MM.1S (cell line): ENCODE results near the gene KRTAP1-4.

ENCODE experiments used
- DNase-seq: peaks from one replicate; pipeline ENCODE4 v3.0.0-alpha.2; 2015
- H2AFZ ChIP-seq: fragments of 300-600 bp; sonication (generic); 2 replicates; pipeline ENCODE4 v1.6.0; 2016; ENCODE audit warnings: antibody characterized with exemption, low read length
- H3F3A ChIP-seq: fragments of 300-600 bp; sonication (generic); 2 replicates; pipeline ENCODE4 v1.6.1; 2016; ENCODE audit warnings: mild to moderate bottlenecking, antibody characterized with exemption, low read length, moderate library complexity, mixed read lengths; ENCODE audit not compliant: insufficient read depth
- H3K27ac ChIP-seq: fragments of 300-600 bp; sonication (generic); 2 replicates; pipeline ENCODE4 v1.5.1; 2016; ENCODE audit warnings: mild to moderate bottlenecking, low read length
- H3K27me3 ChIP-seq: fragments of 300-600 bp; sonication (generic); replicated peaks from 2 replicates; pipeline ENCODE4 v1.6.0; 2016; ENCODE audit warnings: low read length; ENCODE audit not compliant: insufficient read depth
- H3K36me3 ChIP-seq: fragments of 300-600 bp; sonication (generic); replicated peaks from 2 replicates; pipeline ENCODE4 v1.6.1; 2016; ENCODE audit warnings: mild to moderate bottlenecking, low read length, mixed read lengths; ENCODE audit not compliant: insufficient read depth
- H3K4me1 ChIP-seq: fragments of 300-600 bp; sonication (generic); 2 replicates; pipeline ENCODE4 v1.6.1; 2016; ENCODE audit warnings: low read length, mixed read lengths
- H3K4me2 ChIP-seq: fragments of 300-600 bp; sonication (generic); 2 replicates; pipeline ENCODE4 v1.6.0; 2016; ENCODE audit warnings: low read depth, low read length
- H3K4me3 ChIP-seq: fragments of 300-600 bp; sonication (generic); 2 replicates; pipeline ENCODE4 v1.5.1; 2016; ENCODE audit warnings: low read length, mixed read lengths
- H3K79me2 ChIP-seq: fragments of 300-600 bp; sonication (generic); 2 replicates; pipeline ENCODE4 v1.6.1; 2016; ENCODE audit warnings: mixed run types, low read length, mixed read lengths
- H3K9ac ChIP-seq: fragments of 300-600 bp; sonication (generic); 2 replicates; pipeline ENCODE4 v1.6.1; 2016; ENCODE audit warnings: low read length, mixed read lengths
- H3K9me2 ChIP-seq: fragments of 300-600 bp; sonication (generic); replicated peaks from 2 replicates; pipeline ENCODE4 v1.6.1; 2016; ENCODE audit warnings: mild to moderate bottlenecking, low read length, mixed read lengths; ENCODE audit not compliant: insufficient read depth
- H3K9me3 ChIP-seq: fragments of 300-600 bp; sonication (generic); replicated peaks from 2 replicates; pipeline ENCODE4 v1.6.1; 2016; ENCODE audit warnings: mild to moderate bottlenecking, low read length, mixed read lengths; ENCODE audit not compliant: insufficient read depth
- H4K20me1 ChIP-seq: fragments of 300-600 bp; sonication (generic); 2 replicates; pipeline ENCODE4 v1.6.1; 2016; ENCODE audit warnings: mild to moderate bottlenecking, low read length, moderate library complexity, mixed read lengths; ENCODE audit not compliant: insufficient read depth
- CTCF ChIP-seq: fragments of 300-600 bp; sonication (generic); IDR thresholded peaks from 2 replicates; pipeline ENCODE4 v1.5.1; 2016; ENCODE audit warnings: antibody characterized with exemption, low read length, mixed read lengths
- EZH2 ChIP-seq: fragments of 300-600 bp; sonication (generic); optimal IDR thresholded peaks from 2 replicates; pipeline ENCODE3; 2017; ENCODE audit warnings: low read depth, mild to moderate bottlenecking, antibody characterized with exemption, low read length, mixed read lengths
- EZH2phosphoT487 ChIP-seq: fragments of 300-600 bp; sonication (generic); IDR thresholded peaks from 2 replicates; pipeline ENCODE4 v1.6.1; 2018; ENCODE audit warnings: antibody characterized with exemption, low read length

The KRTAP1-4 gene

GRCh38 chr17:41012326-41013120 is 17.5 kb downstream of the KRTAP1-4 start:
- no peaks in the 10 kb centered on the region for H4K20me1 ChIP-seq
- no peaks in the 10 kb centered on the region for H3K36me3 ChIP-seq
- no peak overlapping the region for H3K9ac ChIP-seq
- no peak overlapping the region for H3K4me3 ChIP-seq
- TF ChIP-seq CTCF (no peak), EZH2phosphoT487 (no peak), EZH2 (no peak)
- H3K4me2 ChIP-seq, result no peak overlapping the region
- H3K9me2 ChIP-seq, result no peaks in the 10 kb centered on the region; the same call in 1 of the 2 replicates
- DNase-seq, result no peak
- no peaks in the 10 kb centered on the region for H3K4me1 ChIP-seq
- no peaks in the 10 kb centered on the region for H3K9me3 ChIP-seq
- no peaks in the 10 kb centered on the region for H3K27me3 ChIP-seq
- no peaks in the 10 kb centered on the region for H3K79me2 ChIP-seq
- no peak overlapping the region for H2AFZ ChIP-seq
- no peak overlapping the region for H3K27ac ChIP-seq
- H3F3A ChIP-seq, result no peaks in the 10 kb centered on the region

DNA sequence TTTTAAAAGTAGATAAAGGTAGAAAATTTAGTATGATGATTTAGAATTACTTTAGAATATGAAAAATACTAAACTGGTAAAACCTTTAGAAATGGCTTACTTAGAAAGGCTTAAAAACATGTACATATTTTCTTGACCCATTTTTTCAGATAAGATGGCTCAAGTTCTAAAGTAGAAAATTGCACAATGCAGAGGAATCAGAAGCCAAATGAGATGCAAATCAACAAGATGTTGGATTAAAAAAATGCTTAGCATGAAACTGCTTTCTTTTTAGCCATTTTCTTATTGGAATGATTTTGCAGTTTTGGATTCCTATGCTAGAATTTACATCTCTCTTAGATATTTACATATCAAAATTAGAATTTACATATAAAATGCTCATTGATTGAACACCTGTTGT is 19.6 kb downstream of the KRTAP1-4 start:
- H3K27me3 ChIP-seq, result no peaks in the 10 kb centered on the region
- H3F3A ChIP-seq, result no peaks in the 10 kb centered on the region
- no peak overlapping the region for H2AFZ ChIP-seq
- DNase-seq, result no peak
- no peak overlapping the region for H3K4me3 ChIP-seq
- no peak overlapping the region for H3K9ac ChIP-seq
- H3K27ac ChIP-seq, result no peak overlapping the region
- no peak overlapping the region for H3K4me2 ChIP-seq
- no peaks in the 10 kb centered on the region for H3K9me3 ChIP-seq
- H3K4me1 ChIP-seq, result no peaks in the 10 kb centered on the region
- no peaks in the 10 kb centered on the region for H3K79me2 ChIP-seq
- no peaks in the 10 kb centered on the region for H4K20me1 ChIP-seq
- H3K9me2 ChIP-seq, result no peaks in the 10 kb centered on the region; the same call in 1 of the 2 replicates
- TF ChIP-seq CTCF (no peak), EZH2phosphoT487 (no peak), EZH2 (no peak)
- no peaks in the 10 kb centered on the region for H3K36me3 ChIP-seq

GRCh38 chr17:41009936-41010335 is 20.1 kb downstream of the KRTAP1-4 start:
- no peak for TF ChIP-seq CTCF
- TF ChIP-seq EZH2phosphoT487, result no peak
- TF ChIP-seq EZH2, result no peak
- H3K4me2 ChIP-seq, result no peak overlapping the region
- no peak overlapping the region for H3K9ac ChIP-seq
- H3K27me3 ChIP-seq, result no peaks in the 10 kb centered on the region
- H3F3A ChIP-seq, result no peaks in the 10 kb centered on the region
- H3K9me3 ChIP-seq, result no peaks in the 10 kb centered on the region
- no peak overlapping the region for H3K27ac ChIP-seq
- no peaks in the 10 kb centered on the region for H3K79me2 ChIP-seq
- no peak overlapping the region for H3K4me3 ChIP-seq
- DNase-seq, result no peak
- H4K20me1 ChIP-seq, result no peaks in the 10 kb centered on the region
- no peaks in the 10 kb centered on the region for H3K4me1 ChIP-seq
- no peaks in the 10 kb centered on the region; the same call in 1 of the 2 replicates for H3K9me2 ChIP-seq
- H3K36me3 ChIP-seq, result no peaks in the 10 kb centered on the region
- no peak overlapping the region for H2AFZ ChIP-seq
